Measurements from ENCODE around the gene RAX.

- TF ChIP-seq CTCF (conservative IDR thresholded peaks at IDR 0.05; ENCODE audit: low read depth, low read length) (no peak), EZH2 (IDR thresholded peaks at IDR 0.05; ENCODE audit: borderline replicate concordance, low read depth, low read length, poor library complexity, severe bottlenecking) (no peak)
Observed at GRCh38 chr18:59268127-59268720, 5.0 kb downstream of the RAX start.

Data from A673 (cell line).